Nephron (organoid): ENCODE data around the gene KIF1A.

Experiments
- H3K27ac Mint-ChIP-seq, 3 experiments: 2 replicates each; pipeline ENCODE4 v1.8.0; 2020; ENCODE audit warnings: mixed read lengths in 3 of 3, mild to moderate bottlenecking in 2 of 3, moderate library complexity in 1 of 3
- H3K27me3 Mint-ChIP-seq: 2 replicates; pipeline ENCODE4 v1.8.0; 2021; ENCODE audit warnings: low read depth, mild to moderate bottlenecking, moderate library complexity, mixed read lengths
- H3K36me3 Mint-ChIP-seq: 2 replicates; pipeline ENCODE4 v1.8.0; 2020; ENCODE audit warnings: low read depth, mixed read lengths
- H3K4me1 Mint-ChIP-seq: 2 replicates; pipeline ENCODE4 v1.8.0; 2020; ENCODE audit warnings: mixed read lengths
- H3K4me3 Mint-ChIP-seq, 3 experiments: 2 replicates each; pipeline ENCODE4 v1.8.0; 2020; ENCODE audit warnings: mild to moderate bottlenecking in 3 of 3, mixed read lengths in 3 of 3, moderate library complexity in 2 of 3
- H3K9me3 Mint-ChIP-seq: 2 replicates; pipeline ENCODE4 v1.8.0; 2020; ENCODE audit warnings: mixed read lengths
- CTCF ChIP-seq, 3 experiments: fragments of 200-600 bp; sonication (generic); IDR thresholded peaks; one replicate each; pipeline ENCODE4 v1.5.0; 2021; ENCODE audit warnings: antibody characterized with exemption in 3 of 3; ENCODE audit not compliant: unreplicated experiment in 3 of 3

KIF1A gene

GRCh38 chr2:240712121-240712520, 107.9 kb downstream of the KIF1A start:
- Mint-ChIP-seq H3K27ac (no peak overlapping the region), H3K36me3 (no peaks in the 10 kb centered on the region), H3K27me3 (peaks cover 21% of the 10 kb centered on the region), H3K9me3 (peaks cover 3% of the 10 kb centered on the region), H3K4me3 (no peak overlapping the region), H3K4me1 (peaks cover 10% of the 10 kb centered on the region)
- no peak for TF ChIP-seq CTCF (IDR thresholded peaks at IDR 0.05; ENCODE audit: unreplicated experiment in 3 of 3)

GRCh38 chr2:240711701-240712100, 108.3 kb downstream of the KIF1A start:
- peaks cover 3% of the 10 kb centered on the region for H3K9me3 Mint-ChIP-seq
- no peak overlapping the region for H3K27ac Mint-ChIP-seq
- no peak overlapping the region for H3K4me3 Mint-ChIP-seq
- peaks cover 10% of the 10 kb centered on the region for H3K4me1 Mint-ChIP-seq
- no peak for TF ChIP-seq CTCF (IDR thresholded peaks at IDR 0.05; ENCODE audit: unreplicated experiment in 3 of 3)
- H3K36me3 Mint-ChIP-seq, result no peaks in the 10 kb centered on the region
- H3K27me3 Mint-ChIP-seq, result peaks cover 22% of the 10 kb centered on the region

DNA sequence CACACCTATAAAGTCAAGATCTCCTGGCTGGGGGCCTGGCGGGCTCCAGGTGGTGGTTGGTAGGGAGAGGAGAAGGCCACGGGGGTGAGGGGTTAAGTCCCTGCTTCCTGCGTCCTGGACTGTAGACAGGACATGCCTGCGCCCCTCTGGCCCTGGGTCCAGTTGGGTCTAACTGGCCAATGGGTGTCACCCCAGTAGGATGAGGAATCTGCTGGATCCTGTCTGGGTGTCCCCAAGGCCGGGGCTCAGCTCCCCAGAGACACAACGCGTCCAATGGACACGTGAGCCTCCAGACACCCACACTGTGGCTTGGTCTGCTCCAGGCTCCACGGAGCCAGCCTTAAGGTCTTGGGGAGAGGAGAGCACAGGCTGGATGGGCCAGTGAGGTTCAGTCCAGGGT, 108.7 kb downstream of the KIF1A start:
- Mint-ChIP-seq H3K4me3 (no peak overlapping the region), H3K9me3 (peaks cover 3% of the 10 kb centered on the region), H3K27ac (no peak overlapping the region), H3K27me3 (peaks cover 22% of the 10 kb centered on the region), H3K36me3 (no peaks in the 10 kb centered on the region), H3K4me1 (peaks cover 10% of the 10 kb centered on the region)
- no peak for TF ChIP-seq CTCF (IDR thresholded peaks at IDR 0.05; ENCODE audit: unreplicated experiment in 3 of 3)

DNA sequence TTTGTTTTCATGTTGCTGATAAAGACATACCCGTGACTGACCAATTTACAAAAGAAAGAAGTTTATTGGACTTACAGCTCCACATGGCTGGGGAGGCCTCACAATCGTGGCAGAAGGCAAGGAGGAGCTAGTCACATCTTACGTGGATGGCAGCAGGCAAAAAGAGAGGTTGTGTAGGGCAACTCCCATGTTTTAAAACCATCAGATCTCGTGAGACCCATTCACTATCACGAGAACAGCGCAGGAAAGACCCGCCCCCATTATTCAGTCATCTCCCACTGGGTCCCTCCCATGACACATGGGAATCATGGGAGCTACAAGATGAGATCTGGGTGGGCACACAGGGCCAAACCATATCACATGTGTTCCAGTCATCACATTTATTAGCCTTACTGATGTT, 111.6 kb downstream of the KIF1A start:
- Mint-ChIP-seq H3K4me1 (peaks cover 15% of the 10 kb centered on the region), H3K36me3 (no peaks in the 10 kb centered on the region), H3K9me3 (peaks cover 3% of the 10 kb centered on the region), H3K27me3 (peaks cover 21% of the 10 kb centered on the region), H3K27ac (no peak overlapping the region), H3K4me3 (no peak overlapping the region)
- no peak for TF ChIP-seq CTCF (IDR thresholded peaks at IDR 0.05; ENCODE audit: unreplicated experiment in 3 of 3)

GRCh38 chr2:240707821-240708220, 112.2 kb downstream of the KIF1A start:
- peaks cover 23% of the 10 kb centered on the region for H3K27me3 Mint-ChIP-seq
- peaks cover 3% of the 10 kb centered on the region for H3K9me3 Mint-ChIP-seq
- no peak overlapping the region for H3K27ac Mint-ChIP-seq
- H3K4me1 Mint-ChIP-seq, result peaks cover 15% of the 10 kb centered on the region
- H3K36me3 Mint-ChIP-seq, result no peaks in the 10 kb centered on the region
- no peak overlapping the region for H3K4me3 Mint-ChIP-seq
- TF ChIP-seq CTCF (IDR thresholded peaks at IDR 0.05; ENCODE audit: unreplicated experiment in 3 of 3), result no peak

DNA sequence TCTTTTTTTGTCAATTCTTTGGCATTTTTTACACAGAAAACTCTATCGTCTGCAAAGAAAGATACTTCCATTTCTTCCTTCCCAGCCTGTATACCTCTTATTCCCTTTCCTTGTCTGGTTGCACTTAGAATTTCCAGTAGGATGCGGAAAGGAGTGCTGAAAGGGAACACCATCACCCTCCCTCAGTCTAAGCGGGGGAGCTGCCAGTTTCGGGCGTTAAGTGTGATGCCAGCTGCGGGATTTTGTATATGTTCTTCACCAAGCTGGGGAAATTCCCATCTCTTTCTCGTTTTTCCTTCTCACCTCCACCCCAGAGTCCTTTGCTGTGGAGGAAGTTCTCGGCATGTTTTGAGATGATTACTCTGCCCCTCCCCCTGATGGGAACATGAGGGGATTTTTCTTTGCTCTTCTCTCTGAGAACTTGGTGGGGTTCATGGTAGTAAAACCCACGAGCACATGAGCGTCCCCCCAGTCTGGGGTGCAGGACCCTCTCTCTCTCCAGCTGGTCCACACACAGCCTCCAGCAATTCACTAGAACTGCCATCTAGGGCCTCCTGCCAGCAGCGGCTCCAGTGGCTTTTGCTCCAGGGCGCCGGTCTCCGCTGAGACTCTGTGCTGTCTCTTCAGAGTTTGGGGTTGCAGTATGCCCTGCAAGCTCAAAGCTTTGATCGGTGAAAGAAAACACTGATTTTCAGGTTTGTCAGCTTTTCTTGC, 112.8 kb downstream of the KIF1A start:
- H3K27me3 Mint-ChIP-seq, result peaks cover 26% of the 10 kb centered on the region
- TF ChIP-seq CTCF (IDR thresholded peaks at IDR 0.05; ENCODE audit: unreplicated experiment in 3 of 3), result no peak
- H3K4me3 Mint-ChIP-seq, result no peak overlapping the region
- peaks cover 15% of the 10 kb centered on the region for H3K4me1 Mint-ChIP-seq
- H3K9me3 Mint-ChIP-seq, result peaks cover 3% of the 10 kb centered on the region
- H3K27ac Mint-ChIP-seq, result no peak overlapping the region
- H3K36me3 Mint-ChIP-seq, result no peaks in the 10 kb centered on the region
